Mononuclear cell (primary cell): ENCODE measurements around the gene TRIM52. TPM values are rescaled to one million over a fixed set of nuclear protein-coding genes. Genes with fewer than 3 reads are reported as not detected.

Experiments
- H3K27me3 ChIP-seq: 2 replicates; pipeline ENCODE4 v1.6.0; 2011; ENCODE audit warnings: low read length, control low read depth; ENCODE audit not compliant: insufficient read depth
- H3K4me1 ChIP-seq: 2 replicates; pipeline ENCODE4 v1.5.1; 2011; ENCODE audit warnings: mild to moderate bottlenecking, low read length, control low read depth; ENCODE audit not compliant: insufficient read depth
- H3K4me3 ChIP-seq: 2 replicates; pipeline ENCODE4 v1.5.1; 2011; ENCODE audit warnings: mild to moderate bottlenecking, low read length, moderate library complexity
- H3K9me3 ChIP-seq: 2 replicates; pipeline ENCODE4 v1.5.1; 2011; ENCODE audit warnings: low read depth, mild to moderate bottlenecking, control low read depth, low read length
- total RNA-seq: library from RNA; depleted of rRNA; stranded (reverse); fragments of >200 nt; gene quantifications from one replicate; pipeline ENCODE4 v1.2.3, GENCODE V29; 2012

TRIM52 gene
- total RNA-seq, 1 donor = 17.5 TPM

GRCh38 chr5:181230551-181230950 lies 30.4 kb downstream of the TRIM52 start:
- H3K27me3 ChIP-seq = no peaks in the 10 kb centered on the region
- H3K9me3 ChIP-seq = no peaks in the 10 kb centered on the region
- H3K4me1 ChIP-seq = peaks cover 11% of the 10 kb centered on the region
- H3K4me3 ChIP-seq = no peak overlapping the region

GRCh38 chr5:181229996-181230395 lies 30.9 kb downstream of the TRIM52 start:
- Histone ChIP-seq H3K4me3 (no peak overlapping the region), H3K4me1 (peaks cover 16% of the 10 kb centered on the region), H3K27me3 (no peaks in the 10 kb centered on the region), H3K9me3 (no peaks in the 10 kb centered on the region)

GRCh38 chr5:181224390-181225229 lies 36.3 kb downstream of the TRIM52 start:
- H3K4me1 ChIP-seq = peaks cover 46% of the 10 kb centered on the region
- no peaks in the 10 kb centered on the region for H3K9me3 ChIP-seq
- H3K27me3 ChIP-seq = no peaks in the 10 kb centered on the region
- peak overlapping the region; percentile 87 for H3K4me3 ChIP-seq

- Histone ChIP-seq H3K4me3 (peak overlapping the region; percentile 87), H3K4me1 (peaks cover 46% of the 10 kb centered on the region), H3K9me3 (no peaks in the 10 kb centered on the region), H3K27me3 (no peaks in the 10 kb centered on the region)
Observed at GRCh38 chr5:181223729-181224389, 37.1 kb downstream of the TRIM52 start.

GRCh38 chr5:181223058-181223728 lies 37.8 kb downstream of the TRIM52 start, which contains the start of gene TRIM41:
TRIM41 (plus strand) TSS chr5:181223281; CDS start chr5:181224000, 719 bp downstream.
- Histone ChIP-seq H3K4me3 (peak within 1 kb of the TSS; percentile 87), H3K4me1 (peaks cover 53% of the 10 kb centered on the region), H3K9me3 (no peaks in the 10 kb centered on the region), H3K27me3 (no peaks in the 10 kb centered on the region)

- Histone ChIP-seq H3K9me3 (no peaks in the 10 kb centered on the region), H3K4me1 (peaks cover 58% of the 10 kb centered on the region), H3K4me3 (peak overlapping the region; percentile 87), H3K27me3 (peaks cover under 1% of the 10 kb centered on the region)
Observed at GRCh38 chr5:181222630-181223057, 38.3 kb downstream of the TRIM52 start.

GRCh38 chr5:181221792-181222629 lies 38.9 kb downstream of the TRIM52 start:
- no peaks in the 10 kb centered on the region for H3K9me3 ChIP-seq
- peak overlapping the region; percentile 87 for H3K4me3 ChIP-seq
- peaks cover 3% of the 10 kb centered on the region for H3K27me3 ChIP-seq
- H3K4me1 ChIP-seq = peaks cover 65% of the 10 kb centered on the region

- Histone ChIP-seq H3K4me3 (no peak overlapping the region), H3K27me3 (peaks cover 3% of the 10 kb centered on the region), H3K4me1 (peaks cover 67% of the 10 kb centered on the region), H3K9me3 (no peaks in the 10 kb centered on the region)
Observed at GRCh38 chr5:181221105-181221791, 39.7 kb downstream of the TRIM52 start.

- Histone ChIP-seq H3K4me1 (peaks cover 62% of the 10 kb centered on the region), H3K9me3 (no peaks in the 10 kb centered on the region), H3K4me3 (no peak overlapping the region), H3K27me3 (peaks cover 3% of the 10 kb centered on the region)
Observed at GRCh38 chr5:181220178-181220515, 40.8 kb downstream of the TRIM52 start.

- Histone ChIP-seq H3K27me3 (peaks cover 3% of the 10 kb centered on the region), H3K4me3 (no peak overlapping the region), H3K4me1 (peaks cover 56% of the 10 kb centered on the region), H3K9me3 (no peaks in the 10 kb centered on the region)
Observed at GRCh38 chr5:181219262-181220177, 41.4 kb downstream of the TRIM52 start.

- H3K4me1 ChIP-seq = peaks cover 49% of the 10 kb centered on the region
- peak overlapping the region; percentile 39 for H3K4me3 ChIP-seq
- peaks cover 3% of the 10 kb centered on the region for H3K27me3 ChIP-seq
Observed at GRCh38 chr5:181218795-181219124, 42.2 kb downstream of the TRIM52 start.

GRCh38 chr5:181217803-181218062 lies 43.2 kb downstream of the TRIM52 start:
- peaks cover 48% of the 10 kb centered on the region for H3K4me1 ChIP-seq

More at GRCh38 chr5:181218795-181219124, 42.2 kb downstream of the TRIM52 start:
- no peaks in the 10 kb centered on the region for H3K9me3 ChIP-seq

GRCh38 chr5:181217111-181217802 lies 43.7 kb downstream of the TRIM52 start:
- H3K4me1 ChIP-seq = peaks cover 43% of the 10 kb centered on the region
- peak overlapping the region; percentile 39 for H3K4me3 ChIP-seq
- no peaks in the 10 kb centered on the region for H3K9me3 ChIP-seq
- peaks cover 3% of the 10 kb centered on the region for H3K27me3 ChIP-seq

More at GRCh38 chr5:181217803-181218062, 43.2 kb downstream of the TRIM52 start:
- H3K4me3 ChIP-seq = peak overlapping the region; percentile 39
- no peaks in the 10 kb centered on the region for H3K9me3 ChIP-seq
- peaks cover 3% of the 10 kb centered on the region for H3K27me3 ChIP-seq
